ENCODE measurements around the gene FLNB. TPM values are rescaled to one million over a fixed set of nuclear protein-coding genes. Genes with fewer than 3 reads are reported as not detected.

FLNB gene
- total and polyA plus RNA-seq, 12 donors: 84.6 to 278 (median 131) TPM

DNA sequence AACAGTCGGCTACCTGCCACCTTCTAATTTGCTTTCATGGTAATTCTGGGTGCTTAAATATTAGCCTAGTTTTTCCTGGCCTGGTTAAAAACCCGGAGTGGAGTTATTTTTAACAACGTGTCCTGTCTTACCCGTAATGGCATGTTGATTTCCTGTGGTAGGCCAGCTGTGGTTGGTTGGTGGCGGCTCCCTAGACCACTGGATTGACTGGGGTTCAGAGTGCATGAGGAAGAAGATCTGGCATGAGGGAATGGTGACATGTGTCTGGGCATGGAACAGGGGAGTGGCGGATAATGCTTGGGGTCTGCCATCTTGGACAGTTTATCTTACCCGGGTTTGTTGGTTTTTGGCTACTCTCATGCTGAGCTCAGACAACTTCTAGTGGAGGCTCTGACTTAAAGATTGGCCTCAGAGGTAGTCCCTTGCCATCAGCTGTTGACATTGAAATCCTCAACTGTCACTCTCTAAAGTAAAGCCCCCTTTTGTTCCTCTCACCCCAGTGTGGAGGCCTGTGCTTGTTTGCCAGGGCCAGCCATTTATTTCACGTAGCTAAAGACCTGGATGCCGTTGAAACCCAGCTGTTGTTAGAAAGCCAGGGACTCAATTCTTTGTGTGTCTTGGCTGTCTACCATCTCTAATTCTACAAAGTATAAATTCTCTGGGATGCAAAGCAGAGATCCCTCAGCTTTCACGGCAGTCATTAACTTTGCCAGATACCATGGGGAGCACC, 121.0 kb downstream of the FLNB start:
- TF ChIP-seq, protein P1, sequence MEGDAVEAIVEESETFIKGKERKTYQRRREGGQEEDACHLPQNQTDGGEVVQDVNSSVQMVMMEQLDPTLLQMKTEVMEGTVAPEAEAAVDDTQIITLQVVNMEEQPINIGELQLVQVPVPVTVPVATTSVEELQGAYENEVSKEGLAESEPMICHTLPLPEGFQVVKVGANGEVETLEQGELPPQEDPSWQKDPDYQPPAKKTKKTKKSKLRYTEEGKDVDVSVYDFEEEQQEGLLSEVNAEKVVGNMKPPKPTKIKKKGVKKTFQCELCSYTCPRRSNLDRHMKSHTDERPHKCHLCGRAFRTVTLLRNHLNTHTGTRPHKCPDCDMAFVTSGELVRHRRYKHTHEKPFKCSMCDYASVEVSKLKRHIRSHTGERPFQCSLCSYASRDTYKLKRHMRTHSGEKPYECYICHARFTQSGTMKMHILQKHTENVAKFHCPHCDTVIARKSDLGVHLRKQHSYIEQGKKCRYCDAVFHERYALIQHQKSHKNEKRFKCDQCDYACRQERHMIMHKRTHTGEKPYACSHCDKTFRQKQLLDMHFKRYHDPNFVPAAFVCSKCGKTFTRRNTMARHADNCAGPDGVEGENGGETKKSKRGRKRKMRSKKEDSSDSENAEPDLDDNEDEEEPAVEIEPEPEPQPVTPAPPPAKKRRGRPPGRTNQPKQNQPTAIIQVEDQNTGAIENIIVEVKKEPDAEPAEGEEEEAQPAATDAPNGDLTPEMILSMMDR (IDR thresholded peaks at IDR 0.05): no peak
- no peak for TF ChIP-seq POLR2A (IDR thresholded peaks at IDR 0.05)
- 68 to 87% (median 85%) methylated on average over 8 to 10 of the region's 10 CpGs for WGBS, 4 donors
- Histone ChIP-seq H3K27ac (no peak overlapping the region), H3K36me3 (replicated peaks in 1 of 2) (peaks cover 0 to 57% of the 10 kb centered on the region in 2 donors), H3K27me3 (no peaks in the 10 kb centered on the region), H3K9me3 (replicated peaks in 1 of 3) (no peaks in the 10 kb centered on the region), H3K4me3 (no peak overlapping the region), H3K4me1 (replicated peaks in 1 of 2) (no peaks in the 10 kb centered on the region)
- intact Hi-C loops (cut with DNase I): no loop called here
- DNase-seq: no peak

DNA sequence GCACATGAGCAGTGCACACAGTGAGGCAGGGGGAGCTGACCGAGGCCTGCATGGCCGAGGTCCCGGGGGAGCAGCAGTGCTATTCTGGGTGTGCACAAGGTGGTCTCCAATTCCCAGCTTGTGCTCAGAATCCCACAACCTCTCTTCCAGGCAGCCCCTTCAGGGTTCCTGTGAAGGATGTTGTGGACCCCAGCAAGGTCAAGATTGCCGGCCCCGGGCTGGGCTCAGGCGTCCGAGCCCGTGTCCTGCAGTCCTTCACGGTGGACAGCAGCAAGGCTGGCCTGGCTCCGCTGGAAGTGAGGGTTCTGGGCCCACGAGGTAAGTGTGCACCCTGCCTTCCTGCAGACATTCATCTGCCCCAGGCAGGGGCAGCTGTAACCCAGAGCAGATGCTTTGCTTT, 122.4 kb downstream of the FLNB start:
- no peak for TF ChIP-seq POLR2A (IDR thresholded peaks at IDR 0.05)
- TF ChIP-seq, protein P1 (IDR thresholded peaks at IDR 0.05): no peak

DNA sequence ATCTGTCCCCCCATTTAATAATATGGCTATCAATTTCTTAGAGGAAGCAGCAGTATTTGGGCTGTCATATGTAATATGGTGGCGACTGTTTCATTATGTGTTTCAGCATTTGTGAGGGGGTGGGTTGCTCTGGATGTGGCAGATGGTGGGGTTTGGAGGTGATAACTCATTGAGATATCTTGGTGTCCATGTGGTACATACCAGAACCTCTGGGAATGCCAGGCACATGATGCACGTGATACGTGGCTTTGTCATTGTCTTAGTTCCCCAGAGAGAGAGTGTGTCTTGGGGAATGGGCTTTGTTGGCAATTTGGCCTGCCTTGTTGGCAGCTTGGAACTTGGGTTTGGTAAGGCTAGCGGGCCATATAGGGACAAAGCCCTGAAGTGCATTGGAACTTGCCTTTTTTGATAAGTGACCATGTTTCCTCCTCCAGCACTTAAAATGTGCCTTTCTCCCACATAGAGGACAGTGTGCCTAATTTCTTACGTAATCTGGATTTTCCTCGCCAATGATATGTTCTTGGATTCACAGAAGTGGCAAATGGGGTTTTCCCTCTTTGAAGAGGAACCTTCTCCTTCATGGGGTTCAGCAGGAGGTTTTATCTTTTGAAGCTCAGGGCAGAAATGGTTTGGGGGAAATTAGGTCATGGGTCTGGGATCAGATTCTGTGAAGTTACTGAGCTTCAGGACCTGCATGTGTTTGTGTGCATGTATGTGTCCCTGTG, 123.0 kb downstream of the FLNB start:
- Histone ChIP-seq H3K9me3 (replicated peaks in 1 of 3) (no peaks in the 10 kb centered on the region), H3K27ac (no peak overlapping the region), H3K27me3 (no peaks in the 10 kb centered on the region), H3K36me3 (replicated peaks in 1 of 2) (peaks cover 0 to 53% of the 10 kb centered on the region in 2 donors), H3K4me3 (no peak overlapping the region), H3K4me1 (replicated peaks in 1 of 2) (peaks cover 0 to 4% of the 10 kb centered on the region in 2 donors)
- WGBS, 4 donors: 87 to 97% (median 90%) methylated on average over 6 of the region's 6 CpGs
- intact Hi-C loops (cut with DNase I): no loop called here
- TF ChIP-seq, protein P1 (IDR thresholded peaks at IDR 0.05): no peak
- TF ChIP-seq POLR2A (IDR thresholded peaks at IDR 0.05): no peak
- DNase-seq: no peak

More for the DNA sequence above, 122.4 kb downstream of the FLNB start:
- Histone ChIP-seq H3K4me3 (no peak overlapping the region), H3K36me3 (replicated peaks in 1 of 2) (peaks cover 0 to 55% of the 10 kb centered on the region in 2 donors), H3K27ac (no peak overlapping the region), H3K27me3 (no peaks in the 10 kb centered on the region), H3K9me3 (replicated peaks in 1 of 3) (no peaks in the 10 kb centered on the region), H3K4me1 (replicated peaks in 1 of 2) (no peaks in the 10 kb centered on the region)
- WGBS, 4 donors: 88 to 94% (median 94%) methylated on average over 6 to 11 of the region's 11 CpGs
- intact Hi-C loops (cut with DNase I): no loop called here
- no peak for DNase-seq

DNA sequence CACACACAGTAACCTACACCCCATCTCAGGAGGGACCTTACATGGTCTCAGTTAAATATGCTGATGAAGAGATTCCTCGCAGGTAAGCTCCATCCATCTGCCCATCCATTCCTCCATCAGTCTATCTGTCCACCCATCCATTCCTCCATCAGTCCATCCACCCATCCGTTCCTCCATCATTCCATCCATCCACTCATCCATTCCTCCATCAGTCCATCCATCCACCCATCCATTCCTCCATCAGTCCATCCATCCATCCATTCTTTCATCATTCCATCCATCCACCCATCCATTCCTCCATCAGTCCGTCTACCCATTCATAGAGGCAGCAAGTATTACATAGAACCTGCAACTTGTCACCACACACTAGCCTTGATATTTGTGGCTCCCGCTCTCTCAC, 124.6 kb downstream of the FLNB start:
- Histone ChIP-seq H3K4me1 (replicated peaks in 1 of 2) (peaks cover 0 to 6% of the 10 kb centered on the region in 2 donors), H3K9me3 (replicated peaks in 1 of 3) (no peaks in the 10 kb centered on the region), H3K27me3 (no peaks in the 10 kb centered on the region), H3K27ac (no peak overlapping the region), H3K4me3 (no peak overlapping the region), H3K36me3 (replicated peaks in 1 of 2) (peaks cover 0 to 58% of the 10 kb centered on the region in 2 donors)
- 91 to 98% (median 96%) methylated on average over 4 of the region's 4 CpGs for WGBS, 4 donors
- intact Hi-C loops (cut with DNase I): no loop called here
- DNase-seq: no peak
- TF ChIP-seq, protein P1 (IDR thresholded peaks at IDR 0.05): no peak
- TF ChIP-seq POLR2A (IDR thresholded peaks at IDR 0.05): no peak

Data from adrenal gland (tissue), 12 donors.